ENCODE data around the gene WDFY3.

WDFY3 gene

GRCh38 chr4:84780719-84781118 is 185.8 kb downstream of the WDFY3 start:
- DNase-seq, result no peak

GRCh38 chr4:84778041-84778440 is 188.4 kb downstream of the WDFY3 start:
- DNase-seq, result no peak

GRCh38 chr4:84767168-84767567 is 199.3 kb downstream of the WDFY3 start:
- DNase-seq, result no peak

- DNase-seq, result no peak
Measured at GRCh38 chr4:84753321-84753972, 213.0 kb downstream of the WDFY3 start.

- no peak for DNase-seq
Measured at GRCh38 chr4:84751707-84752106, 214.8 kb downstream of the WDFY3 start.

- no peak for DNase-seq
Measured at GRCh38 chr4:84750960-84751283, 215.6 kb downstream of the WDFY3 start.

GRCh38 chr4:84750260-84750959 is 216.1 kb downstream of the WDFY3 start:
- peak; percentile 51 for DNase-seq

- no peak for DNase-seq
Measured at GRCh38 chr4:84740057-84740456, 226.4 kb downstream of the WDFY3 start.

GRCh38 chr4:84738622-84739021 is 227.9 kb downstream of the WDFY3 start:
- no peak for DNase-seq

GRCh38 chr4:84737656-84738055 is 228.8 kb downstream of the WDFY3 start:
- DNase-seq, result no peak

GRCh38 chr4:84734037-84734436 is 232.5 kb downstream of the WDFY3 start:
- no peak for DNase-seq

GRCh38 chr4:84733343-84734033 is 233.0 kb downstream of the WDFY3 start:
- peak; percentile 7 for DNase-seq

- no peak for DNase-seq
Measured at GRCh38 chr4:84730375-84730774, 236.1 kb downstream of the WDFY3 start.

GRCh38 chr4:84727491-84727890 is 239.0 kb downstream of the WDFY3 start:
- no peak for DNase-seq

- DNase-seq, result no peak
Measured at GRCh38 chr4:84726356-84726755, 240.1 kb downstream of the WDFY3 start.

- DNase-seq, result peak; percentile 2
Measured at GRCh38 chr4:84722720-84723119, 243.8 kb downstream of the WDFY3 start.

GRCh38 chr4:84719115-84719514 is 247.4 kb downstream of the WDFY3 start:
- DNase-seq, result no peak

GRCh38 chr4:84718699-84719098 is 247.8 kb downstream of the WDFY3 start:
- no peak for DNase-seq

- no peak for DNase-seq
Measured at GRCh38 chr4:84710548-84710947, 255.9 kb downstream of the WDFY3 start.

- no peak for DNase-seq
Measured at GRCh38 chr4:84708406-84709135, 257.9 kb downstream of the WDFY3 start.

- DNase-seq, result no peak
Measured at GRCh38 chr4:84706286-84706685, 260.2 kb downstream of the WDFY3 start.

- no peak for DNase-seq
Measured at GRCh38 chr4:84699001-84699671, 267.4 kb downstream of the WDFY3 start.

GRCh38 chr4:84697615-84698201 is 268.8 kb downstream of the WDFY3 start:
- no peak for DNase-seq
